Fibroblast of mammary gland (primary cell): ENCODE data around the gene IL15RA.
"Not testable (repeated sequence)": the region's sequence is repeated elsewhere in the genome, so short reads cannot be mapped to it uniquely, and the experiment has no call there.

Experiments used
- DNase-seq: peaks from one replicate; pipeline ENCODE4 v3.0.0-alpha.2; 2010; ENCODE audit warnings: low read depth
- H3K4me3 ChIP-seq: 2 replicates; pipeline ENCODE4 v1.5.1; 2011; ENCODE audit warnings: low read depth, mild to moderate bottlenecking, low read length, moderate library complexity; ENCODE audit not compliant: control insufficient read depth
- TF ChIP-seq, protein P1 (sequence below): conservative IDR thresholded peaks from 2 replicates; pipeline ENCODE4 v1.5.1; 2011; ENCODE audit warnings: low read depth, low read length, inconsistent platforms; ENCODE audit not compliant: control insufficient read depth, insufficient read depth

IL15RA gene

DNA sequence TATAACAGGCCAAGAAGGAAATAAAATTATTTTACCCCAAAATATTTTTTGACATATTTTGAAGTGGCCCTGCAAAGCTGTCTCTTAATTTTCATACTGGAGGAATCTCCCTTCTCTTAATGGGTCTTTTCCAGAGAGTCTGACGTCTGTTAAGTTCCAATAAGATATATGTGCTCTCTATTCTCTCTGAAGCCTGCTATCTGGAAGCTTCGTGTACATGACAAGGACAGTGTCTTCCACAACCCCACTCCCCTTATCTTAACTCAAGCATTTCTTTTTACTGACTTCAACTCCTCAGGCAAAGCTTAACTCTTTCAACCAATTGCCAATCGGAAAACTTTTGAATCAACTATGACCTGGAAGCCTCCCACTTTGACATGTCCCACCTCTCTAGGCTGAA lies 29.2 kb upstream of the IL15RA start:
- no peak overlapping the region for H3K4me3 ChIP-seq
- no peak for DNase-seq
- TF ChIP-seq, protein P1, sequence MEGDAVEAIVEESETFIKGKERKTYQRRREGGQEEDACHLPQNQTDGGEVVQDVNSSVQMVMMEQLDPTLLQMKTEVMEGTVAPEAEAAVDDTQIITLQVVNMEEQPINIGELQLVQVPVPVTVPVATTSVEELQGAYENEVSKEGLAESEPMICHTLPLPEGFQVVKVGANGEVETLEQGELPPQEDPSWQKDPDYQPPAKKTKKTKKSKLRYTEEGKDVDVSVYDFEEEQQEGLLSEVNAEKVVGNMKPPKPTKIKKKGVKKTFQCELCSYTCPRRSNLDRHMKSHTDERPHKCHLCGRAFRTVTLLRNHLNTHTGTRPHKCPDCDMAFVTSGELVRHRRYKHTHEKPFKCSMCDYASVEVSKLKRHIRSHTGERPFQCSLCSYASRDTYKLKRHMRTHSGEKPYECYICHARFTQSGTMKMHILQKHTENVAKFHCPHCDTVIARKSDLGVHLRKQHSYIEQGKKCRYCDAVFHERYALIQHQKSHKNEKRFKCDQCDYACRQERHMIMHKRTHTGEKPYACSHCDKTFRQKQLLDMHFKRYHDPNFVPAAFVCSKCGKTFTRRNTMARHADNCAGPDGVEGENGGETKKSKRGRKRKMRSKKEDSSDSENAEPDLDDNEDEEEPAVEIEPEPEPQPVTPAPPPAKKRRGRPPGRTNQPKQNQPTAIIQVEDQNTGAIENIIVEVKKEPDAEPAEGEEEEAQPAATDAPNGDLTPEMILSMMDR, result no peak

DNA sequence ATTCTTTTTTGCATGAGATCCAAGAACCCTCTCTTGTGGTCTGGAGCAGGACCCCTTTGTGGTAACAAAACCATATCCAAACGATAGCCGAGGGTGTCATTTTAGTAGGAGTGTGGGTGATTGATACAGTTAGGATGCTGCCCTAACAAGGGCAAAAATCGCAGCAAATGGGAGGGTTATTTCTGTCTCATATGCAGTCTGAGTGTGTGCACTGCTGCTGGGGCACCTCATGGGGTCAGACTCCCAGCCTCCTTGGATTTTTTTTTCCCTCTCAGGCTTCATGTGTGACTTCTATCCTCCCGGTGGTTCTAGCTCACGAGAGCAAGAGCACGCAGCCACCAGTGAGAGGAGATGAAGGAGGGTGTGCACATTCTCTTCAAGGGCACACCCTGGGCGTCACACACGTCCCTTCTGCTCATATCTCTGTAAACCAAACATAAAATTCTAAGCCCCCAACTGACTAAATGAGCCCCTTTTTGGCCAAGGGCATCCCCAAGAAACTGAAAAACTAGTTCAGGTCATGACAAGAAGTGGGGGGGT lies 28.6 kb upstream of the IL15RA start:
- no peak for DNase-seq
- TF ChIP-seq, protein P1, result no peak

DNA sequence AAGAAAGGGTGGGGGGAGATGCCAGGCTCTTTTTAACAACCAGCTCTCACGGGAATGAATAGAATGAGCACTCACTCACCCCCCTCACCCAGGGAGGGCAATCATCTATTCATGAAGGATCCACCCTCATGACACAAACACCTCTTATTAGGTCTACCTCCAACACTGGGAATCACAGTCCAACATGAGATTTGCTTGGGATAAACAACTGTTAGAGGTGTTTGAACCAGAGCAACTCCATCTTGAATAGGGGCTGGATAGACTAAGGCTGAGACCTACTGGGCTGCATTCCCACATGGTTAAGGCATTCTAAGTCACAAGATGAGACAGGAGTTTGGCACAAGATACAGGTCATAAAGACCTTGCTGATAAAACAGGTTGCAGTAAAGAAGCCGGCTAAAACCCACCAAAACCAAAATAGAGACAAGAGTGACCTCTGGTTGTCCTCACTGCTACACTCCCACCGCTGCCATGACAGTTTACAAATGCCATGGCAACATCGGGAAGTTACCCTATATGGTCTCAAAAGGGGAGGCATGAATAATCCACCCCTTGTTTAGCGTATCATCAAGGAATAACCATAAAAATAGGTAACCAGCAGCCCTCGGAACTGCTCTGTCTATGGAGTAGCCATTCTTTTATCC lies 27.9 kb upstream of the IL15RA start:
- not testable (repeated sequence) for DNase-seq, H3K4me3 ChIP-seq

More for the DNA sequence above, 28.6 kb upstream of the IL15RA start:
- H3K4me3 ChIP-seq, result no peak overlapping the region

DNA sequence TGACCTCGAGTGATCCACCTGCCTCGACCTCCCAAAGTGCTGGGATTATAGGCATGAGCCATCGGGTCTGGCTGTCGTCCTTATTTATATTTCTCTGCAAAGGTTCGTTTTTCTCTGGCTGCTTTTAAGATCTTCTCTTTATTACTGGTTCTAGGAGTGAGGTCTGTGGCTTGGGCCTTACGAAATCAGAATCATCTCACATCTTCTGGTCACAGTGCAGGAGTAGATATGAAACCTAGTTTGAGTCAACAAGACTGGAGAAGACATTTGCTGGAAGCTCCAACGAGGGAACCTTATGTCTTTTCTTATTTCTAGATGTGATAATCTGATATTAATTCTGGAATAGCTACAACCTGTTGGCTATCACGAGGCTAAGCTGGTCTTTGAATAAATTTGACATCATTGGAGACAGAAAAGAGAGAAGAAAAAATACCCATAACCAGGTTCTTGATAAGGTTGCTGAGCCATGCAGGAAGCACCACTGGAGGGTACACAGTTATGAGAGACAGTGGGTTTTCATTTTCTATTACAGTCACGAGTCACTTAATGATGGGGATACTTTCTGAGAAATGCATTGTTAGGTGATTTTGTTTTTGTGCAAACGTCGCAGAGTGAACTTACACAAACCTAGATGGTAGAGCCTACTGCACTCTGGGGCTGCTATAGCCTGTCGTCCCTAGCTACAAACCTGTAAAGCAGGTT lies 25.6 kb upstream of the IL15RA start:
- TF ChIP-seq, protein P1, result no peak
- no peak for DNase-seq
- H3K4me3 ChIP-seq, result no peak overlapping the region

DNA sequence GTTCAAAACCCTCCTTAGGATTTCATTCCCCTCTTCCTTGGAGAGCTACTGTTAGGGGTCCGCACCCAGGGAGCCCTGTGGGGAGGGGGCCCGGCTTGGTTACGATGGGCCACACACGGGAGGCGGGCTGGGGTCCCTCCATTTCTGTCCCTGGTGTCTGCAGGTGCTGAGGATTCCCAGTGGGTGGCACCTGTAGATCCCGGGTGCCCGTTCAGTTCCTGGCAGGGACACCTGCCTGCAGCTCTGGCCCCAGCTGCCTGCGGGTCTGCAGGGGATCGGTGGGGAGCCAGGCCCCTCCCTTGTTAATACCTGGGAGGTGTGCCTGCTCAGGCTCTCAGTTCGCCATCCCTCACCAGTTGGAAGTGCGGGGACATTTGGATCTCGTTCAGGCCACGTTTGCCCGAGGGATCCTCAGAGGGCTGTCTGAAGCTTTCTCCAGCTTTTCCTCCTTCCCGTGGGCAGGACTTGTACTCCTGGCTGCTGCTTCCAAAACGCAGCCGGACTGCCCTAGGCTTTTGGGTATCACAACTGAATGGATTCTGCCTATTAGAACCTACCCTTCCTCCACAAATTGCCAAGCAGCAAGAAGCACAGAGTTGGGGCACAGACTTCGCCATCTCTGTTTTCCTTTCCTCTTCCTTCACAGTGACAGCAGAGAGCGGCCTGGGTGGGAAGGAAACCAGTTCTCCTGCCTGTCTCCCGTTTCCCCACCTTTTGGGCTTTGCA lies 22.3 kb upstream of the IL15RA start:
- no peak for DNase-seq
- H3K4me3 ChIP-seq, result no peak overlapping the region
- TF ChIP-seq, protein P1, result no peak

DNA sequence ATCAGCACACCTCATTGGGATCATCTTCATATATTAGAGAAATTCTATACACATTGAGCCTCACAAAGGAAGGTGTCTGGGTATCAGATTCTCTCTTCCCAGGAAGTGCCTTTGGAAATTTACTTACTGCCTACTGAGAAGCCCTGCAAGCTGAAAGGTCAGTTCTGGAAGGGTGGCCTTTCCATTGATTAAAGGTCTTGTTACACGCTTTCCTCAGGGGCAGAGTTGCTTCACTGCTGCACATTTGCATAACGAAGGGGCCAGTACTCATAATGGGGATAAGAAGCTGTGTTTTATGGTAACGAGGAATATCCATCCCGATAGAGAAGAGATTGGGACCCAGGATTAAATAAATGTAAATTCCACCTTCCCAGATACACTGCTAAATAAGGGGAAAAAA lies 19.4 kb upstream of the IL15RA start:
- no peak for DNase-seq
- H3K4me3 ChIP-seq, result no peak overlapping the region
- TF ChIP-seq, protein P1, result no peak

DNA sequence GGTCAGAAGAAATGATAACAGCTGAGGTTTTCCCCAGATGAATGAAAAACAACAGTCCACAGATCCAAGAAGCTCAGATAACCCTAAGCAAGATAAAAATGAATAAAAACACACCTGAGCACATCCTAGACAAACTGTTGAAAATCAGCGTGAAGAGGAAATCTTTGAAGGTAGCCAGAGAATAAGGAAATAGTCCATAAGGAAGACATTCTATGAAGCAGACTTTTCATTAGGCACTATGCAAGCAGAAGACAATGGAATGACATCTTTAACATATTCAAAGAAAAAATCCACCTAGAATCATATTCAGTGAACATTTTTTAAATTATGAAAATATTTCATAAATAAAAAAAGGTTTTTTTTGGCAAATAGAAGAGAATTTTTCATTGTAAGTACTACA lies 15.1 kb upstream of the IL15RA start:
- DNase-seq, result no peak
- H3K4me3 ChIP-seq, result no peak overlapping the region
- TF ChIP-seq, protein P1, result no peak
